GM12878 (cell line): ENCODE results near the gene ADAMTS17. TPM values are rescaled to one million over a fixed set of nuclear protein-coding genes. Genes with fewer than 3 reads are reported as not detected.
"Not testable (repeated sequence)": the region's sequence is repeated elsewhere in the genome, so short reads cannot be mapped to it uniquely, and the experiment has no call there.

Source experiments
- ATAC-seq: fragments of 200-7000 bp; cut with Tn5 transposase; 3 replicates; pipeline ENCODE4 v1.9.1; 2020; ENCODE audit warnings: mild to moderate bottlenecking, moderate library complexity
- BruUV-seq: library from RNA; stranded (reverse); fragments of 400-500 nt; replicated peaks from 2 replicates; lab custom pipeline; 2021; lab: Mats Ljungman, UMichigan
- CTCF ChIA-PET: fragments of 300-600 bp; sonication (Branson Sonifier 250); formaldehyde crosslinking; extraction: SDS; loops from one replicate; lab custom pipeline; 2021; ENCODE audit warnings: inconsistent platforms; lab: Yijun Ruan, JAX
- POLR2A ChIA-PET: fragments of 350-600 bp; formaldehyde crosslinking; extraction: SDS; loops from one replicate; lab custom pipeline; 2021; ENCODE audit warnings: inconsistent platforms; lab: Charles Lee
- RAD21 ChIA-PET: fragments of 300-600 bp; sonication (Branson Sonifier 250); formaldehyde crosslinking; loops from one replicate; lab custom pipeline; 2023; ENCODE audit warnings: antibody characterized with exemption; ENCODE audit not compliant: unreplicated experiment; lab: Charles Lee
- SMC1A ChIA-PET: fragments of 300-600 bp; sonication (Branson Sonifier 250); formaldehyde crosslinking; loops from one replicate; lab custom pipeline; 2023; ENCODE audit not compliant: unreplicated experiment, uncharacterized antibody; lab: Charles Lee
- DNase-seq: peaks from one replicate; pipeline ENCODE4 v3.0.0-alpha.2; 2011; ENCODE audit warnings: low read depth, low spot score
- FAIRE-seq: peaks from 3 replicates; lab custom pipeline; 2011; peaks lifted over from hg19 to GRCh38; lab: Jason Lieb, UNC
- H2AFZ ChIP-seq: 2 replicates; pipeline ENCODE4 v1.6.0; 2011; ENCODE audit warnings: low read depth, low read length, control low read depth; ENCODE audit not compliant: control insufficient read depth
- H3K27ac ChIP-seq: 2 replicates; pipeline ENCODE4 v1.5.1; 2011; ENCODE audit warnings: control low read depth; ENCODE audit not compliant: control insufficient read depth, insufficient read depth
- H3K27me3 ChIP-seq, 2 experiments: replicated peaks in 1 of 2; 2 replicates each; pipeline versions ENCODE4 v1.6.0 to v1.6.1; 2011; ENCODE audit warnings: low read length in 1 of 2; ENCODE audit not compliant: control insufficient read depth in 2 of 2, insufficient read depth in 2 of 2
- H3K36me3 ChIP-seq, 2 experiments: 2 replicates each; pipeline ENCODE4 v1.5.1; 2011; ENCODE audit warnings: low read length in 1 of 2; ENCODE audit not compliant: control insufficient read depth in 2 of 2, insufficient read depth in 2 of 2
- H3K4me1 ChIP-seq: 2 replicates; pipeline ENCODE4 v1.6.1; 2011; ENCODE audit warnings: mild to moderate bottlenecking, low read length, moderate library complexity, mixed read lengths; ENCODE audit not compliant: control insufficient read depth, insufficient read depth
- H3K4me2 ChIP-seq: 2 replicates; pipeline ENCODE4 v1.6.0; 2011; ENCODE audit warnings: control low read depth; ENCODE audit not compliant: control insufficient read depth, insufficient read depth
- H3K4me3 ChIP-seq: fragments of 200-600 bp; sonication (generic); 2 replicates; pipeline ENCODE4 v1.5.1; 2016
- H3K79me2 ChIP-seq: 2 replicates; pipeline ENCODE4 v1.6.0; 2011; ENCODE audit warnings: low read length; ENCODE audit not compliant: control insufficient read depth, insufficient read depth
- H3K9ac ChIP-seq: 2 replicates; pipeline ENCODE4 v1.8.0; 2011; ENCODE audit warnings: low read length, control low read depth, mixed read lengths; ENCODE audit not compliant: control insufficient read depth, insufficient read depth
- H3K9me3 ChIP-seq: replicated peaks from 3 replicates; pipeline ENCODE4 v1.5.1; 2011; ENCODE audit warnings: mild to moderate bottlenecking, low read length; ENCODE audit not compliant: control insufficient read depth, insufficient read depth
- H4K20me1 ChIP-seq: 2 replicates; pipeline ENCODE4 v1.6.0; 2011; ENCODE audit not compliant: control insufficient read depth, insufficient read depth
- ASH2L ChIP-seq: fragments of 300-600, 200-600 bp; sonication (generic); IDR thresholded peaks from 2 replicates; pipeline ENCODE4 v1.6.1; 2017; ENCODE audit warnings: low read depth, mild to moderate bottlenecking, borderline replicate concordance
- NR2C2 ChIP-seq: IDR thresholded peaks from 2 replicates; pipeline ENCODE4 v1.6.1; 2011; ENCODE audit warnings: borderline replicate concordance, low read depth; ENCODE audit not compliant: control insufficient read depth, insufficient read length
- POU2F2 ChIP-seq: IDR thresholded peaks from 3 replicates; pipeline ENCODE4 v1.6.1; 2011; ENCODE audit warnings: low read depth, mild to moderate bottlenecking, low read length, borderline replicate concordance
- RBBP5 ChIP-seq: fragments of 200-600 bp; sonication (generic); conservative IDR thresholded peaks from 2 replicates; pipeline ENCODE4 v1.6.1; 2016
- RFX5 ChIP-seq: IDR thresholded peaks from 2 replicates; pipeline ENCODE4 v1.6.1; 2011; ENCODE audit warnings: low read depth, low read length, improper control_type of control experiment
- SP1 ChIP-seq: IDR thresholded peaks from one replicate; pipeline ENCODE4 v1.6.1; 2011; ENCODE audit warnings: low read depth, low read length
- TBL1XR1 ChIP-seq: IDR thresholded peaks from 2 replicates; pipeline ENCODE4 v1.6.1; 2012; ENCODE audit warnings: low read depth, low read length, improper control_type of control experiment
- WGBS: methylation state at CpG from one replicate; pipeline ENCODE4 v1.1.6; 2016; ENCODE audit warnings: low lambda C conversion rate; ENCODE audit not compliant: insufficient replicate concordance, insufficient coverage; ENCODE audit errors: missing lambda C conversion rate; 5-methylcytosine and 5-hydroxymethylcytosine counted together
- in situ Hi-C: fragments of 300-500 bp; cut with MboI; formaldehyde crosslinking; loops from 9 replicates; pipeline ENCODE4 v1.14.3; 2018; ENCODE audit warnings: mixed read lengths
- intact Hi-C: fragments of 100-400 bp; cut with micrococcal nuclease; formaldehyde crosslinking; loops from one replicate; pipeline ENCODE4 v1.14.2; 2022; ENCODE audit not compliant: unreplicated experiment
- polyA plus RNA-seq, 11 experiments: library from polyadenylated mRNA; depleted of rRNA in 4 of 11; unstranded in 6 of 11; stranded (reverse) in 5 of 11; fragments of >200 nt; fragmentation: Nextera tagmentation in 4 of 11; fragmentation: Illumina TruSeq in 1 of 11; extraction: Ambion mirVana in 4 of 11; extraction: Trizol in 1 of 11; gene quantifications; 1 replicate in 1 of 11; 2 replicates in 10 of 11; pipeline versions ENCODE4 v1.2.1 to v1.2.3, GENCODE V29; 2011 to 2016; ENCODE audit warnings: inconsistent platforms in 2 of 11, missing spikeins in 2 of 11, low read depth in 1 of 11
- total RNA-seq, 4 experiments: library from RNA; depleted of rRNA in 3 of 4; stranded (reverse); fragments of >200 nt in 3 of 4; fragmentation: Illumina TruSeq in 1 of 4; extraction: Trizol in 1 of 4; gene quantifications; 2 replicates each; pipeline versions ENCODE4 v1.2.1 to v1.2.3, GENCODE V29; 2013 to 2021
- TF ChIP-seq, protein P1 (sequence below): fragments of 450-650 bp; IDR thresholded peaks from 2 replicates; pipeline ENCODE4 v1.6.1; 2017; ENCODE audit warnings: mild to moderate bottlenecking, low read depth, inconsistent platforms; ENCODE audit not compliant: poor library complexity, severe bottlenecking
- TF ChIP-seq, protein P2 (sequence below): IDR thresholded peaks from 2 replicates; pipeline ENCODE4 v1.6.1; 2012; ENCODE audit warnings: improper control_type of control experiment, low read depth, low read length; ENCODE audit not compliant: insufficient replicate concordance

ADAMTS17 gene
- total and polyA plus RNA-seq, 10 of the 15 experiments (the other 5 are each of a cell fraction or from before 2014, with no cell fraction given) = 0.04 to 0.50 (median 0.10) TPM; not detected in 4

DNA sequence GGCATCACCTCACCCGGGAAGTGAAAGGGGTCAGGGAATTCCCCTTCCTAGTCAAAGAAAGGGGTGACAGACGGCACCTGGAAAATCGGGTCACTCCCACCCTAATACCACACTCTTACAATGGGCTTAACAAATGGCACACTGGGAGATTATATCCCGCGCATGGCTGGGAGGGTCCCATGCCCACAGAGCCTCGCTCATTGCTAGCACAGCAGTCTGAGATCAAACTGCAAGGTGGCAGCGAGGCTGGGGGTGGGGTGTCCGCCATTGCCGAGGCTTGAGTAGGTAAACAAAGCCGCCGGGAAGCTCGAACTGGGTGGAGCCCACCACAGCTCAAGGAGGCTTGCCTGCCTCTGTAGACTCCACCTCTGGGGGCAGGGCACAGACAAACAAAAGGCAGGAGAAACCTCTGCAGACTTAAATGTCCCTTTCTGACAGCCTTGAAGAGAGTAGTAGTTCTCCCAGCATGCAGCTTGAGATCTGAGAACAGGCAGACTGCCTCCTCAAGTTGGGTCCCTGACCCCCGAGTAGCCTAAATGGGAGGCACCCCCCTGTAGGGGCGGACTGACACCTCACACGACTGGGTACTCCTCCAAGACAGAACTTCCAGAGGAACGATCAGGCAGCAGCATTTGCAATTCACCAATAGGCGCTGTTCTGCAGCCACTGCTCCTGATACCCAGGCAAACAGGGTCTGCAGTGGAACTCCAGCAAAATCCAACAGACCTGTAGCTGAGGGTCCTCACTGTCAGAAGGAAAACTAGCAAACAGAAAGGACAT is 257.5 kb downstream of the ADAMTS17 start:
- H3K4me3 ChIP-seq, H3K79me2 ChIP-seq, H3K9me3 ChIP-seq, H3K27me3 ChIP-seq, H3K4me1 ChIP-seq, H2AFZ ChIP-seq, in situ Hi-C loops, intact Hi-C loops, POLR2A ChIA-PET, H3K36me3 ChIP-seq, H3K4me2 ChIP-seq, DNase-seq, BruUV-seq, H3K9ac ChIP-seq, H4K20me1 ChIP-seq, CTCF ChIA-PET, ATAC-seq, H3K27ac ChIP-seq, FAIRE-seq, RAD21 ChIA-PET, SMC1A ChIA-PET: not testable (repeated sequence)
- WGBS = 37% methylated on average over 17 of the region's 17 CpGs

DNA sequence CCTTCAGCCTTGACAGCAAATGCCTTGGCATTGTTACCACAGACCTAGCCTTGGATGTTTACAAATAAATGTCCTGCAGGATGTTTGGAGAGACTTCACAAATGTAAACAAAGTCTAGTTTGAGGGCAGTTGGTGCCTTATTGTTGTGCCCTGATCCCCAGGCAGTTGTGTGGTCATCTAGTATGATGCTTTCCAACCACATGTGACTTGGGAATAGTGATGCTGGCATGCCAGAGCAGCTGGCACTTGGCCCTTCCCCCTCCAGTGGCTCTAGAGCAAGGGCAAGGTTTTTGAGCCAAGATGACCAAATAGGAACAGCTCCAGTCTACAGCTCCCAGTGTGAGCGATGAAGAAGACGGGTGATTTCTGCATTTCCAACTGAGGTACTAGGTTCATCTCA is 258.2 kb downstream of the ADAMTS17 start:
- WGBS = 93% methylated on average over 2 of the region's 2 CpGs
- no peaks in the 10 kb centered on the region for H3K9me3 ChIP-seq
- no TSS peak for BruUV-seq
- TF ChIP-seq RFX5 (no peak), SP1 (no peak), RBBP5 (no peak), POU2F2 (no peak), ASH2L (no peak), NR2C2 (no peak), TBL1XR1 (no peak)
- TF ChIP-seq, protein P1, sequence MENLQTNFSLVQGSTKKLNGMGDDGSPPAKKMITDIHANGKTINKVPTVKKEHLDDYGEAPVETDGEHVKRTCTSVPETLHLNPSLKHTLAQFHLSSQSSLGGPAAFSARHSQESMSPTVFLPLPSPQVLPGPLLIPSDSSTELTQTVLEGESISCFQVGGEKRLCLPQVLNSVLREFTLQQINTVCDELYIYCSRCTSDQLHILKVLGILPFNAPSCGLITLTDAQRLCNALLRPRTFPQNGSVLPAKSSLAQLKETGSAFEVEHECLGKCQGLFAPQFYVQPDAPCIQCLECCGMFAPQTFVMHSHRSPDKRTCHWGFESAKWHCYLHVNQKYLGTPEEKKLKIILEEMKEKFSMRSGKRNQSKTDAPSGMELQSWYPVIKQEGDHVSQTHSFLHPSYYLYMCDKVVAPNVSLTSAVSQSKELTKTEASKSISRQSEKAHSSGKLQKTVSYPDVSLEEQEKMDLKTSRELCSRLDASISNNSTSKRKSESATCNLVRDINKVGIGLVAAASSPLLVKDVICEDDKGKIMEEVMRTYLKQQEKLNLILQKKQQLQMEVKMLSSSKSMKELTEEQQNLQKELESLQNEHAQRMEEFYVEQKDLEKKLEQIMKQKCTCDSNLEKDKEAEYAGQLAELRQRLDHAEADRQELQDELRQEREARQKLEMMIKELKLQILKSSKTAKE = no peak
- TF ChIP-seq, protein P2, sequence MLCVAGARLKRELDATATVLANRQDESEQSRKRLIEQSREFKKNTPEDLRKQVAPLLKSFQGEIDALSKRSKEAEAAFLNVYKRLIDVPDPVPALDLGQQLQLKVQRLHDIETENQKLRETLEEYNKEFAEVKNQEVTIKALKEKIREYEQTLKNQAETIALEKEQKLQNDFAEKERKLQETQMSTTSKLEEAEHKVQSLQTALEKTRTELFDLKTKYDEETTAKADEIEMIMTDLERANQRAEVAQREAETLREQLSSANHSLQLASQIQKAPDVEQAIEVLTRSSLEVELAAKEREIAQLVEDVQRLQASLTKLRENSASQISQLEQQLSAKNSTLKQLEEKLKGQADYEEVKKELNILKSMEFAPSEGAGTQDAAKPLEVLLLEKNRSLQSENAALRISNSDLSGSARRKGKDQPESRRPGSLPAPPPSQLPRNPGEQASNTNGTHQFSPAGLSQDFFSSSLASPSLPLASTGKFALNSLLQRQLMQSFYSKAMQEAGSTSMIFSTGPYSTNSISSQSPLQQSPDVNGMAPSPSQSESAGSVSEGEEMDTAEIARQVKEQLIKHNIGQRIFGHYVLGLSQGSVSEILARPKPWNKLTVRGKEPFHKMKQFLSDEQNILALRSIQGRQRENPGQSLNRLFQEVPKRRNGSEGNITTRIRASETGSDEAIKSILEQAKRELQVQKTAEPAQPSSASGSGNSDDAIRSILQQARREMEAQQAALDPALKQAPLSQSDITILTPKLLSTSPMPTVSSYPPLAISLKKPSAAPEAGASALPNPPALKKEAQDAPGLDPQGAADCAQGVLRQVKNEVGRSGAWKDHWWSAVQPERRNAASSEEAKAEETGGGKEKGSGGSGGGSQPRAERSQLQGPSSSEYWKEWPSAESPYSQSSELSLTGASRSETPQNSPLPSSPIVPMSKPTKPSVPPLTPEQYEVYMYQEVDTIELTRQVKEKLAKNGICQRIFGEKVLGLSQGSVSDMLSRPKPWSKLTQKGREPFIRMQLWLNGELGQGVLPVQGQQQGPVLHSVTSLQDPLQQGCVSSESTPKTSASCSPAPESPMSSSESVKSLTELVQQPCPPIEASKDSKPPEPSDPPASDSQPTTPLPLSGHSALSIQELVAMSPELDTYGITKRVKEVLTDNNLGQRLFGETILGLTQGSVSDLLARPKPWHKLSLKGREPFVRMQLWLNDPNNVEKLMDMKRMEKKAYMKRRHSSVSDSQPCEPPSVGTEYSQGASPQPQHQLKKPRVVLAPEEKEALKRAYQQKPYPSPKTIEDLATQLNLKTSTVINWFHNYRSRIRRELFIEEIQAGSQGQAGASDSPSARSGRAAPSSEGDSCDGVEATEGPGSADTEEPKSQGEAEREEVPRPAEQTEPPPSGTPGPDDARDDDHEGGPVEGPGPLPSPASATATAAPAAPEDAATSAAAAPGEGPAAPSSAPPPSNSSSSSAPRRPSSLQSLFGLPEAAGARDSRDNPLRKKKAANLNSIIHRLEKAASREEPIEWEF = no peak

More for the DNA sequence above, 258.2 kb downstream of the ADAMTS17 start:
- no peak overlapping the region for H2AFZ ChIP-seq
- ATAC-seq = no peak
- intact Hi-C loops = no loop called here
- H3K27me3 ChIP-seq = no peaks in the 10 kb centered on the region
- in situ Hi-C loops = no loop called here
- ChIA-PET CTCF (no interaction called here), RAD21 (no interaction called here), SMC1A (no interaction called here), POLR2A (no interaction called here)
- no peak overlapping the region for H3K4me3 ChIP-seq
- no peaks in the 10 kb centered on the region for H3K79me2 ChIP-seq
- no peaks in the 10 kb centered on the region for H3K4me1 ChIP-seq
- no peaks in the 10 kb centered on the region for H3K36me3 ChIP-seq
- DNase-seq = no peak
- no peak overlapping the region for H3K4me2 ChIP-seq
- no peak overlapping the region for H3K27ac ChIP-seq
- no peak for FAIRE-seq
- no peaks in the 10 kb centered on the region for H4K20me1 ChIP-seq
- H3K9ac ChIP-seq = no peak overlapping the region
